Measurements from ENCODE around the gene RDH16.
"Not testable (repeated sequence)": the region's sequence is repeated elsewhere in the genome, so short reads cannot be mapped to it uniquely, and the experiment has no call there.

Gene RDH16

DNA sequence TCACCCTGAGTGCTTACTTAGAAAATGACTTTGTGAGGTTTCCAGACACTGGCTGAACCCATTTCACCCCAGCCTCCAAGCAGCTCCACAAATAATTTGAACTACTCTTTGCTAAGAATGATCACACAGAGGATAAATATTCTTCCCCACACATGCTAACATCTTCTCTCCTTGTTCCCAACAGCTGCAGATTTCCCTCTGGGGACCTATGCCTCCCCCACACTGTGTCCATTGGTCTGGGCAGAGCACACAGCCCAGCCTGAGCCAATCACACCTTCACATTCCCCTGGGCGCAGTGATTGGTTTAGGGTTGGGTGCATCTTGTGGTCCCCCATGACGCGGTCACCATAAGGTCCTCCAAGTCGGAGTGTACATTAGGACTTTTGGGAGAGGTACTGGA lies 30.1 kb downstream of the RDH16 start:
- Histone ChIP-seq H3K4me3 (ENCODE audit: low read length in 2 of 2) (no peak overlapping the region), H3K27me3 (ENCODE audit: control insufficient read depth in 2 of 2, insufficient read depth in 2 of 2, low read length in 2 of 2) (no peaks in the 10 kb centered on the region), H3K9ac (ENCODE audit: low read depth in 1 of 2, low read length in 2 of 2) (no peak overlapping the region), H3K36me3 (ENCODE audit: control insufficient read depth in 2 of 2, insufficient read depth in 2 of 2, low read length in 2 of 2) (no peaks in the 10 kb centered on the region), H3K4me1 (ENCODE audit: control insufficient read depth in 2 of 2, insufficient read depth in 2 of 2, low read length in 2 of 2) (no peaks in the 10 kb centered on the region), H3K27ac (ENCODE audit: low read depth in 2 of 2, low read length in 2 of 2) (no peak overlapping the region), H3K9me3 (ENCODE audit: control insufficient read depth in 2 of 2, low read length in 2 of 2) (no peaks in the 10 kb centered on the region)

DNA sequence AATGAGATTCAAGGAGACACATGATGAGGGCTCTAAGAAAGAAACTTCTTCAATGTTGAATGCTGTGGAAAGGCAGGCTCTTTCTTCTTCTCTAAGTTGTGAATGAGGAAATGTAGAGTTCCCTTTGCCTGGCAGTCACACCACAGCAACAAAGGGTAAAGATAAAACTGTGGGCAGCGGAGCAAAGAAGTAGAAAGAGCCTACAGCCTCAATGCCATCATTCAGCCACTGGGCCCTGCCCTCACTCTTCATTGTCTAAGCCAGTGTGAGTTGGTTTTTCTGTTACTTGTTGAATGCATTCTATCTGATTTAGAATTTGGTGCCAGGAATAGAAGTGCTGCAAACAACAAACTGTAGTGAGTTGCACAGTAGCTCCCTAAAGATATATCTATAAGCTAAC lies 35.4 kb downstream of the RDH16 start:
- H3K27me3 ChIP-seq (ENCODE audit: control insufficient read depth in 2 of 2, insufficient read depth in 2 of 2, low read length in 2 of 2) = peaks cover 0 to 3% of the 10 kb centered on the region in 2 donors
- H3K27ac ChIP-seq (ENCODE audit: low read depth in 2 of 2, low read length in 2 of 2) = no peak overlapping the region
- H3K9ac ChIP-seq (ENCODE audit: low read depth in 1 of 2, low read length in 2 of 2) = no peak overlapping the region
- no peaks in the 10 kb centered on the region for H3K9me3 ChIP-seq (ENCODE audit: control insufficient read depth in 2 of 2, low read length in 2 of 2)
- H3K4me3 ChIP-seq (ENCODE audit: low read length in 2 of 2) = no peak overlapping the region
- H3K36me3 ChIP-seq (ENCODE audit: control insufficient read depth in 2 of 2, insufficient read depth in 2 of 2, low read length in 2 of 2) = no peaks in the 10 kb centered on the region
- no peaks in the 10 kb centered on the region for H3K4me1 ChIP-seq (ENCODE audit: control insufficient read depth in 2 of 2, insufficient read depth in 2 of 2, low read length in 2 of 2)

DNA sequence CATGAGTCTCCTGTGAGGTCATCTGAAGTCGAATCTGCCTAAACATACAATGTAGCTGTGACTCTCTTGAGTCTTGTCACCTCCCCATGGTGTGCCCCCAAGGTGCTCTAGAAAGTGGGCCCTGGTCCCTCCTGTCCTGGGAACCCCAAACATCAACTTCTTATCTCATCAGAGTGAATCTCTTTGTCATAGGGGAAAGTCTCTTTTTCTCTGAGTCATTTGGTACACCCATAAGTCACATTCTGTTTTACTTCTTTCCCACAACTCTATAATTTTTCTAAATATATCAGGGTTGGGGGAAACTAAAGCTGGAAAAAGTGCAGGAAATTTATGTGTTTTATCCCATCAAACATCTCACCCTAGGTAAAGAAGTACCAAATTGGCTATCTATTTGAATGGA lies 36.1 kb downstream of the RDH16 start:
- Histone ChIP-seq H3K9ac (ENCODE audit: low read depth in 1 of 2, low read length in 2 of 2) (no peak overlapping the region), H3K27ac (ENCODE audit: low read depth in 2 of 2, low read length in 2 of 2) (no peak overlapping the region), H3K9me3 (ENCODE audit: control insufficient read depth in 2 of 2, low read length in 2 of 2) (no peaks in the 10 kb centered on the region), H3K4me1 (ENCODE audit: control insufficient read depth in 2 of 2, insufficient read depth in 2 of 2, low read length in 2 of 2) (no peaks in the 10 kb centered on the region), H3K4me3 (ENCODE audit: low read length in 2 of 2) (no peak overlapping the region), H3K27me3 (ENCODE audit: control insufficient read depth in 2 of 2, insufficient read depth in 2 of 2, low read length in 2 of 2) (peaks cover 0 to 3% of the 10 kb centered on the region in 2 donors), H3K36me3 (ENCODE audit: control insufficient read depth in 2 of 2, insufficient read depth in 2 of 2, low read length in 2 of 2) (no peaks in the 10 kb centered on the region)

DNA sequence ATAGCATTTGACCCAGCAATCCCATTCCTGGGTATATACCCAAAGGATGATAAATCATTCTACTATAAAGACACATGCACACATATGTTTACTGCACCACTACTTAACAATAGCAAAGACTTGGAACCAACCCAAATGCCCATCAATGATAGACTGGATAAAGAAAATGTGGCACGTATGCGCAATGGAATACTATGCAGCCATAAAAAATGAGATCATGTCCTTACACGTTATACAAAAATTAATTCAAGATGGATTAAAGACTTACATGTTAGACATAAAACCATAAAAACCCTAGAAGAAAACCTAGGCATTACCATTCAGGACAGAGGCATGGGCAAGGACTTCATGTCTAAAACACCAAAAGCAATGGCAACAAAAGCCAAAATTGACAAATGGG lies 39.3 kb downstream of the RDH16 start:
- not testable (repeated sequence) for H3K4me3 ChIP-seq (ENCODE audit: low read length in 2 of 2); H3K27ac ChIP-seq (ENCODE audit: low read depth in 2 of 2, low read length in 2 of 2); H3K9me3 ChIP-seq (ENCODE audit: control insufficient read depth in 2 of 2, low read length in 2 of 2); H3K9ac ChIP-seq (ENCODE audit: low read depth in 1 of 2, low read length in 2 of 2); H3K4me1 ChIP-seq (ENCODE audit: control insufficient read depth in 2 of 2, insufficient read depth in 2 of 2, low read length in 2 of 2); H3K27me3 ChIP-seq (ENCODE audit: control insufficient read depth in 2 of 2, insufficient read depth in 2 of 2, low read length in 2 of 2); H3K36me3 ChIP-seq (ENCODE audit: control insufficient read depth in 2 of 2, insufficient read depth in 2 of 2, low read length in 2 of 2)

DNA sequence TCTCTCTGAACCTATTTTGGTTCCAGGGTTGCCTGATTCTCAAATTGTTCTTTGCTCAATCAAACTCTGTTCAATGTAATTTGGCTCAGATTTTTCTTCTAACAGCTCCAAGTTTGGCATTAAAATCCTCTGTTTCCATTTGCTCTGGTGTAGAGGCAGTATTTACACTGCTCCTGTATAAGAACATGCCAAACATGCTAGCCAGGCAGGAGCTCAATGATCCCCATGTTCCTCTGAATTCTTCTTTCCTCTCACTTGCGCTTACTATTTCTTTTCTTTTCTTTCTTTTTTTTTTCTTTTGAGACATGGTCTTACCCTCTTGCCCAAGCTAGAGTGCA lies 40.4 kb downstream of the RDH16 start:
- Histone ChIP-seq H3K27ac (ENCODE audit: low read depth in 2 of 2, low read length in 2 of 2) (no peak overlapping the region), H3K4me1 (ENCODE audit: control insufficient read depth in 2 of 2, insufficient read depth in 2 of 2, low read length in 2 of 2) (no peaks in the 10 kb centered on the region), H3K9me3 (ENCODE audit: control insufficient read depth in 2 of 2, low read length in 2 of 2) (no peaks in the 10 kb centered on the region)

DNA sequence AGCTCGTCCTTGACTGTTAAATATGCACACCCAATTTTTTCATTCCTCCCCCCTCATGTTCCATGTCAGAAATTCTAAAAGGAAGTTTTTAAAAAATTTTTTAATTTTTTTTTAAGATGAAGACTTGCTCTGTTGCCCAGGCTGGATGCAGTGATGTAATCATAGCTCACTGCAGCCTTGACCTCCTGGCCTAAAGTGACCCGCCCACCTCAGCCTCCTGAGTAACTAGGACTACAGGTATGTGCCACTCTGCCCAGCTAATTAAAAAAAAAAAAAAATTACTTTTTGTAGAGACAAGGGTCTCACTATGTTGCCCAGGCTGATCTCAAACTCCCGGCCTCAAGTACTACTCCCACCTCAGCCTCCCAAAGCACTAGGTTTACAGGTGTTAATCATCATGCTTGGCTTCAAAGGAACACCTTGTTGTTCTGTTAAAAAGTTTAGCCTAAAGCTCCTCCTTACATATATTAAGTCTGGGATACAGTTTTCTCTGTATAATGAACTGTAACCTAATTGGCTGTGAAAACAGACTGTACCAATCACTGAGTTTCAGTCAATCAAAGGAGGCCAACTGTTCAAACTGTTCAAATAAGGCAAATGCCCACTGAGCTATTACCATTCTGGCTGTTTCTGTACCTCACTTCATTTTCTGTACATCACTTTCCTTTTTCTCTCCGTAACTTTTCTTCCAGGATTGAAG lies 41.0 kb downstream of the RDH16 start:
- no peak overlapping the region for H3K9ac ChIP-seq (ENCODE audit: low read depth in 1 of 2, low read length in 2 of 2)
- H3K4me1 ChIP-seq (ENCODE audit: control insufficient read depth in 2 of 2, insufficient read depth in 2 of 2, low read length in 2 of 2) = no peaks in the 10 kb centered on the region
- H3K27ac ChIP-seq (ENCODE audit: low read depth in 2 of 2, low read length in 2 of 2) = no peak overlapping the region
- no peaks in the 10 kb centered on the region for H3K9me3 ChIP-seq (ENCODE audit: control insufficient read depth in 2 of 2, low read length in 2 of 2)
- H3K27me3 ChIP-seq (ENCODE audit: control insufficient read depth in 2 of 2, insufficient read depth in 2 of 2, low read length in 2 of 2) = peaks cover 0 to 3% of the 10 kb centered on the region in 2 donors
- no peak overlapping the region for H3K4me3 ChIP-seq (ENCODE audit: low read length in 2 of 2)
- H3K36me3 ChIP-seq (ENCODE audit: control insufficient read depth in 2 of 2, insufficient read depth in 2 of 2, low read length in 2 of 2) = no peaks in the 10 kb centered on the region

More for the DNA sequence above, 40.4 kb downstream of the RDH16 start:
- no peak overlapping the region for H3K4me3 ChIP-seq (ENCODE audit: low read length in 2 of 2)
- no peaks in the 10 kb centered on the region for H3K36me3 ChIP-seq (ENCODE audit: control insufficient read depth in 2 of 2, insufficient read depth in 2 of 2, low read length in 2 of 2)
- H3K27me3 ChIP-seq (ENCODE audit: control insufficient read depth in 2 of 2, insufficient read depth in 2 of 2, low read length in 2 of 2) = peaks cover 0 to 3% of the 10 kb centered on the region in 2 donors
- no peak overlapping the region for H3K9ac ChIP-seq (ENCODE audit: low read depth in 1 of 2, low read length in 2 of 2)

DNA sequence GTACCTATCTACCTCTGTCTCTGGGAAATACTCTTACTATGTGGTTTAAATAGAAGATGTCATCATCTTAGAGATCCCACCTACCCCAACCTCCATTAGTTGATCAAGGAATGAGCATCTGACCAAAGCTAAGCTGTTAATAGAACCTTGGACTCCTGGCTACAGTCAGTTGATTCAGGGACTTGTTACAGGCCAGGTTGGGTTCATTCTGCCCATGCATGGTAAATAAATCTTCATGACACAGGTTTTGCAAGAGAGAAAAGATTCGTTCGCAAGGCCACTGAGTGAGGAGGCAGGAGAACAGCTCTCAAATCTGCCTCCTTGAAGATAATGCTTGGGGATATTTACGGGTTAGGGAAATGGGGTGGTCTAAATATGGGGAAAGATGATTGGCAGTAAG lies 42.7 kb downstream of the RDH16 start:
- H3K4me1 ChIP-seq (ENCODE audit: control insufficient read depth in 2 of 2, insufficient read depth in 2 of 2, low read length in 2 of 2) = no peaks in the 10 kb centered on the region
- H3K27me3 ChIP-seq (ENCODE audit: control insufficient read depth in 2 of 2, insufficient read depth in 2 of 2, low read length in 2 of 2) = peaks cover 0 to 3% of the 10 kb centered on the region in 2 donors
- H3K4me3 ChIP-seq (ENCODE audit: low read length in 2 of 2) = no peak overlapping the region
- no peak overlapping the region for H3K27ac ChIP-seq (ENCODE audit: low read depth in 2 of 2, low read length in 2 of 2)
- H3K9ac ChIP-seq (ENCODE audit: low read depth in 1 of 2, low read length in 2 of 2) = no peak overlapping the region
- H3K36me3 ChIP-seq (ENCODE audit: control insufficient read depth in 2 of 2, insufficient read depth in 2 of 2, low read length in 2 of 2) = no peaks in the 10 kb centered on the region
- H3K9me3 ChIP-seq (ENCODE audit: control insufficient read depth in 2 of 2, low read length in 2 of 2) = peaks cover 0 to 2% of the 10 kb centered on the region in 2 donors

DNA sequence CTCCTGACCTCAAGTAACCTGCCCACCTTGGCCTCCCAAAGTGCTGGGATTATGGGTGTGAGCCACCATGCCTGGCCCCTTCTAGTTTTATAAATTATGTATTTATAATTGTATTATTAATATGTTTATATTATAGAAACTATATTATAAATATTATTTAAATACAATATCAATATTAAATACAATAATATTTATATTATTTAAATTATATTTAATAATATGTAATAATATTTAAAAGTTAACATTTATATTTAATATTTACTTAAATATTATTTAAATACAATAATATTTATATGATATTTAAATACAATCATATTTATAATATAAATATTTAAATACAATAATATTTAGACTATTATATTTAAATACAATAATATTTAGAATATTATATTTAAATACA lies 43.2 kb downstream of the RDH16 start:
- H3K4me3 ChIP-seq (ENCODE audit: low read length in 2 of 2) = no peak overlapping the region

DNA sequence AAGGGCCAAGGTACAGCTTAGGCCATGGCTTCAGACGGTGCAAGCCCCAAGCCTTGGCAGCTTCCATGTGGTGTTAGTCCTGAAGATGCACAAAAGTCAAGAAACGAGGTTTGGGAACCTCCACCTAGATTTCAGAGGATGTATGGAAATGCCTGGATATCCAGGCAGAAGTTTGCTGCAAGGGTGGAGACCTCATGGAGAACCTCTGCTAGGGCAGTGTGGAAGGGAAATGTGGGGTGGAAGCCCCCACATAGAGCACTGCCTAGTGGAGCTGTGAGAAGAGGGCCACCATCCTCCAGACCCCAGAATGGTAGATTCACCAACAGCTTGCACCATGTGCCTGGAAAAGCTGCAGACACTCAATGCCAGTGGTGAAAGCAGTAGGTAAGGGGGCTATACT lies 48.0 kb downstream of the RDH16 start:
- not testable (repeated sequence) for H3K4me3 ChIP-seq (ENCODE audit: low read length in 2 of 2)

More for the DNA sequence above, 43.2 kb downstream of the RDH16 start:
- H3K9ac ChIP-seq (ENCODE audit: low read depth in 1 of 2, low read length in 2 of 2) = no peak overlapping the region
- no peaks in the 10 kb centered on the region for H3K4me1 ChIP-seq (ENCODE audit: control insufficient read depth in 2 of 2, insufficient read depth in 2 of 2, low read length in 2 of 2)
- peaks cover 0 to 2% of the 10 kb centered on the region in 2 donors for H3K9me3 ChIP-seq (ENCODE audit: control insufficient read depth in 2 of 2, low read length in 2 of 2)
- no peaks in the 10 kb centered on the region for H3K36me3 ChIP-seq (ENCODE audit: control insufficient read depth in 2 of 2, insufficient read depth in 2 of 2, low read length in 2 of 2)
- H3K27me3 ChIP-seq (ENCODE audit: control insufficient read depth in 2 of 2, insufficient read depth in 2 of 2, low read length in 2 of 2) = peaks cover 0 to 3% of the 10 kb centered on the region in 2 donors
- no peak overlapping the region for H3K27ac ChIP-seq (ENCODE audit: low read depth in 2 of 2, low read length in 2 of 2)

DNA sequence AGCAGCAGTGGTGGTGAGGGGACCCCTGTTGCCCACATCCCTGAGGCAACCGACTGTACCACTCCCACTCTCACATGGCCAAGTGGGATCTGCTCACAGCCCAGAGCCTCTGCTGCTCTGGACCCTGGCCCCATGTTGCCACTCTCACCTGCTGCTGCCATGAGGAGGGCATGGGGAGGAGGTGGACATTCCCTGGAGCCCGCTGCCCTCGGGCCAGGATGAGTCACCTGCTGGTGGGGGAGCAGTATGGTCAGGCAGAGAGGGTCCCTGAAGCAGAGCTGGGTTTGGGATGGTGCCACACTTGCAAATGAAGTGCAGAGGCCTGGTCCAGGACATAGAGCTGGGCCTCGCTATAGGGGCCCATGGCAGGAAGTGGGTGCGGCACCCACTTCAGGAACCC lies 49.3 kb downstream of the RDH16 start:
- Histone ChIP-seq H3K27me3 (ENCODE audit: control insufficient read depth in 2 of 2, insufficient read depth in 2 of 2, low read length in 2 of 2) (no peaks in the 10 kb centered on the region), H3K36me3 (ENCODE audit: control insufficient read depth in 2 of 2, insufficient read depth in 2 of 2, low read length in 2 of 2) (no peaks in the 10 kb centered on the region), H3K27ac (ENCODE audit: low read depth in 2 of 2, low read length in 2 of 2) (no peak overlapping the region), H3K9me3 (ENCODE audit: control insufficient read depth in 2 of 2, low read length in 2 of 2) (peaks cover 0 to 6% of the 10 kb centered on the region in 2 donors), H3K4me3 (ENCODE audit: low read length in 2 of 2) (no peak overlapping the region), H3K4me1 (ENCODE audit: control insufficient read depth in 2 of 2, insufficient read depth in 2 of 2, low read length in 2 of 2) (no peaks in the 10 kb centered on the region), H3K9ac (ENCODE audit: low read depth in 1 of 2, low read length in 2 of 2) (no peak overlapping the region)

More for the DNA sequence above, 48.0 kb downstream of the RDH16 start:
- not testable (repeated sequence) for H3K27ac ChIP-seq (ENCODE audit: low read depth in 2 of 2, low read length in 2 of 2); H3K4me1 ChIP-seq (ENCODE audit: control insufficient read depth in 2 of 2, insufficient read depth in 2 of 2, low read length in 2 of 2); H3K9me3 ChIP-seq (ENCODE audit: control insufficient read depth in 2 of 2, low read length in 2 of 2); H3K9ac ChIP-seq (ENCODE audit: low read depth in 1 of 2, low read length in 2 of 2); H3K27me3 ChIP-seq (ENCODE audit: control insufficient read depth in 2 of 2, insufficient read depth in 2 of 2, low read length in 2 of 2); H3K36me3 ChIP-seq (ENCODE audit: control insufficient read depth in 2 of 2, insufficient read depth in 2 of 2, low read length in 2 of 2)

DNA sequence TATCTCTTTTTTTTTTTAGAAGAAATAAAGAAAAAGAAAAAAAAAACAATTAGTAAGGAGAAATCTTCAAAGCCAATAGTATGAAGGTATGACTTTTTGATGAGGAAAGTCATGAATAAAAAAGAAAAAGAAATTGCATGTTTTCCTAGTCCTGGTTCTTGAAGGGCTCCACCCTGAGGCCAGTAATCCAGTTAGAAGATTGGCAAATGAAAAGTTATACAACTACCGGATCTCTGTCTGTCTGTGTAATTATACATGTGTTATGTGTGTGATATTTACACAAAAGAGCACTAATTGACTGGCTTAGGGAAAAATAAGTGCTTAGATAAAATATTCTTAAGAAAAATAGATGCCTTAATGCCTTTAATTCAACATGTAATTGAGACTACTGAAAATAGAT lies 51.6 kb downstream of the RDH16 start:
- no peaks in the 10 kb centered on the region for H3K27me3 ChIP-seq (ENCODE audit: control insufficient read depth in 2 of 2, insufficient read depth in 2 of 2, low read length in 2 of 2)
- H3K9me3 ChIP-seq (ENCODE audit: control insufficient read depth in 2 of 2, low read length in 2 of 2) = peaks cover 0 to 12% of the 10 kb centered on the region in 2 donors
- H3K27ac ChIP-seq (ENCODE audit: low read depth in 2 of 2, low read length in 2 of 2) = no peak overlapping the region
- no peak overlapping the region for H3K4me3 ChIP-seq (ENCODE audit: low read length in 2 of 2)
- H3K9ac ChIP-seq (ENCODE audit: low read depth in 1 of 2, low read length in 2 of 2) = no peak overlapping the region
- no peaks in the 10 kb centered on the region for H3K36me3 ChIP-seq (ENCODE audit: control insufficient read depth in 2 of 2, insufficient read depth in 2 of 2, low read length in 2 of 2)
- no peaks in the 10 kb centered on the region for H3K4me1 ChIP-seq (ENCODE audit: control insufficient read depth in 2 of 2, insufficient read depth in 2 of 2, low read length in 2 of 2)

All from mucosa of rectum (tissue), 2 donors.